ENCODE data around the gene NEGR1.
"Not testable (repeated sequence)": the region's sequence is repeated elsewhere in the genome, so short reads cannot be mapped to it uniquely, and the experiment has no call there.

Gene NEGR1

DNA sequence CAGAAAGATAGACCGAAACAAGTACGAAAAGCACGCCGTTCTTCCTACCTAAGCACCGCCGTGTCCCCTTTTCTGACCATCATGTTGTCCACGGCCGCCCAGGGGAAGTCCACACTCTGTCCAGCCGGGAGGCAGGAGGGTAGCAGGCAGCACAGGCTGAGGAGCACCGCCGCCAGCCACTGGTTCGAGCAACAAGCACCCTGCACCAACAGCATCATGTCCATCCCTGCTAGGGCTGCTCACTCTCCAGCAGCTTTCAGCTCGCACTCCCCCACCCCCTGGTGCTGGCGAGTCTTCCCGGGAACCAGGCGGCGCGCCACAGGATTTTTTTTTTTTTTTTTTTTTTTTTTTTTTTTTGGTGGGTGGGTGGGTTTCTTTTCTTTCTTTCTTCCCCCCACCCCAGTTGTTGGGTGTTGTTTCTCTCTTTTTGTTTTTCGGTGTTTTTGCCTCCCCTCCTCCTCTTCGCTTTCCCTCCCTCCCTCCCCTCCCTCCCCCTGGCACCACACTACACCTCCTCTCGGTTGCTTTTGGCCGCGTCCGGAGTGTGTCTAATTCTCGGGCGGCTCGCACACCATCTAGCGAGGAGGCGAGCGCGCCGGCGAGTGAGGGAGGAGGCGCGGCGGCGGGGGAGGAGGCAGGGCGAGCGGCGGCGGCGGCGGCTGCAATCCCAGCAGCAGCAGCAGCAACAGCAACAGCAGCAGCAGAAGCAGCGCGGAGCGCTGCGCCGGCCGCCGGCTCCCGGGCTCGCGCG lies at the start of gene NEGR1:
Gene NEGR1, minus strand, starts transcription at position 269 of the 751 bp plus-strand sequence.
- DNase-seq, result no peak

DNA sequence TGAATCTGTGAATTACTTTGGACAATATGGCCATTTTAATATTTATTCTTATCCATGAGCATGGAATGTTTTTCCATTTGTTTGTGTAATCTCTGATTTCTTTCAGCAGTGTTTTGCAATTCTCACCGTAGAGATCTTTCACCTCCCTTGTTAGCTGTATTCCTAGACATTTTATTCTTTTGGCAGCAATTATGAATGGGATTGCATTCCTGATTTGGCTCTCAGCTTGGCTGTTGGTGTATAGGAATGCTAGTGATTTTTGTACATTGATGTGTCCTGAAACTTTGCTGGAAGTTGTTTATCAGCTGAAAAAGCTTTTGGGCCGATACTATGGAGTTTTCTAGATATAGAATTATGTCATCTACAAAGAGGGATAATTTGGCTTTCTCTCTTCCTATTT lies 44.2 kb upstream of the NEGR1 start:
- DNase-seq, result no peak

DNA sequence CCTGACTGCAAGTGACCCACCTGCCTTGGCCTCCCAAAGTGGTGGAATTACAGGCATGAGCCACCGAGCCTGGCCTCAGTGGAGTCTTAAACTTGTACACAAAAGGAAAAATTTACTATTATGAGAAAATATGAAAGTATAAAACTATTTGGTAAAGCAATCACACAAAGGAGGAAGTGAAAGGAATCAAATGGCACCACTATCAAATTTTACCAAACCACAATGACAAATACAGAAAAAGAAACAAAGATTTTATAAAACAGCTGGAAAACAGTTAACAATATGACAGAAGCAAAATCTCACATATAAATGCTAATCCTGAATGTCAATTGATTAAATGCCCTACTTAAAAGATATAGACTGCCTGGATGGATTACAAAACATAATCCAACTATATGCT lies 42.1 kb upstream of the NEGR1 start:
- no peak for DNase-seq

DNA sequence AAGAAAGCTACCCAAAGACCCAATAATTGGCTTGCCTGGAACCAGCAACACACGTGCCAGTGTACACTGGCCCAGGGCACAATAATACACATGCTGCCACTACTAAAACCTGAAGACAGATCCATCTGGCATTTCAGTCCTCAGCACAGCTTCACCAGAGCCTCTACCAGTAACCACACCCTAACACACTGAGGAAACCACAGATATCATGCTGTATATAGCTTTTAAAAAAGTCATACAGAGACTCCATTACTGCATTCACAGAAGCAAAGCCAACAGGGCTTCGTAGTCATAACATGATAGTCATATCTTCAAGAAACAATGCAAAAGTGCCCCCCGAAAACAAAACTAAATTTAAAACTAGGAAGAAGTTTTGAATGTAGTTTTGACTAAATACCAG lies 40.6 kb upstream of the NEGR1 start:
- no peak for DNase-seq

DNA sequence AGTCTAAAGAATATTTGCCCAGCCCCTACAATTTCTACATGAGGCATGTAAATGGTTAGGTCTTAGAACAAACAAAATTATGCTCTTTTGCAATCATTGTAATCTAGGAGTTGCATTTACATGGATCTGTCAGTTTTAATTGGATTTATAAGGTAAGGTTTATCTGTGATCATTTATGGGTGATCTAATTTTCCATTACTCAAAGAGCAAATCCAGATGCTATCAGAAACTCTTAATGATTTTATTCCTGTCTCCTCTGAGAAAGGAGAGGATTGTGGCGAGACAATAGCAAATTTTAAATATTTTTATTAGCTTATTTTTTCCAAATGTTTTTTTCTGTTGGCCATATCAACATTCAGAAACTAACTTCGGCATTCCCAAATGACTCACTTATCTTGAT lies 14.2 kb upstream of the NEGR1 start:
- no peak for DNase-seq

DNA sequence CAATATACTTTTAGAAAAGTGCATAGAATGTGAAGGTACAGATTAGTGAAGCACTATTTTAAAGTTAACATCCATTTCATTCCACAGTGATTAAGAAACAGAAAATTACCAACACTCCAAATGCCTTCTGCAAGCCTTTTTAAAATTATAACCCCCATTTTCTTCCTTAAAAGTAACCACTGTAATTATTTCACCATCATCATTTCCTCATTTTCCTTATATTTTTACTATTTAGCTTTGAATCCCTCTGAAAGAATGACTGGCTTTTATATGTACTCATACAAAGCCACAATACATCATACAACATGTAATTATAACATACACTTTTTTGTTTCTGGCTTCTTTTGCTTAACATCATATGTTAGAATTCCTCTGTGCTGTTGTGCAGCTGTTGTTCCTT lies 6.5 kb upstream of the NEGR1 start:
- DNase-seq, result no peak

DNA sequence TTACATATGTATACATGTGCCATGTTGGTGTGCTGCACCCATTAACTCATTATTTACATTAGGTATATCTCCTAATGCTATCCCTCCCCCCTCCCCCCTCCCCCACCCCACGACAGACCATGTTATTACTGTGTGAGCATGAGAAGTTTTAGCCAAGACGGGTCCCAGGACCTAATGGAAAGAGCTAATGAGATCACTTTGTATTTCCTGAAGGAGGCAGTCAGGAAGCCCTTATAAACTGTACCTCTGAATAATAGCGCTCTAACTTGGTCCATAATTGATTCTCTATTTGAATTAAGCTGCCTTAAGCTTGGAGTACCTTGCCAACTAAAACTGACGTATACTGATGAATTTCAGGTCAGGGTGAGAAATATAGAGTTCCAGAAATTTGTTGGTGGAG lies 4.1 kb upstream of the NEGR1 start:
- no peak for DNase-seq

DNA sequence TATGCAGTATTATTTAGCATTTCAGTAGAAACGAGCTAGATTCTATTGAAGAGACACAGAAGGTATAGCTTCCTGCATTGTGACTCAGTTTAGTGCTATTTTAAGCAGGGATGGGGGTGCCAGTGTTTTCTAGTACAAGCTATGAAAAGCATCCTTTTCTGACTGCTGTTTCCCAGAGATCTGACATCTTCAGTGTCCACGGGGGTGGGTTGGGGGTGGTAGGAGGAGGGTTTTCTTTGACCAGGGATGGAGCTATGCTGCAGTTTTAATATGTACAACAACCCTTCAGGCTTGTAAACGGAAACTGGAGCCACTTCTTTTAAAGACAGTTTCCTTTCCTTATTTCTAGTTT lies 2.7 kb upstream of the NEGR1 start:
- no peak for DNase-seq

DNA sequence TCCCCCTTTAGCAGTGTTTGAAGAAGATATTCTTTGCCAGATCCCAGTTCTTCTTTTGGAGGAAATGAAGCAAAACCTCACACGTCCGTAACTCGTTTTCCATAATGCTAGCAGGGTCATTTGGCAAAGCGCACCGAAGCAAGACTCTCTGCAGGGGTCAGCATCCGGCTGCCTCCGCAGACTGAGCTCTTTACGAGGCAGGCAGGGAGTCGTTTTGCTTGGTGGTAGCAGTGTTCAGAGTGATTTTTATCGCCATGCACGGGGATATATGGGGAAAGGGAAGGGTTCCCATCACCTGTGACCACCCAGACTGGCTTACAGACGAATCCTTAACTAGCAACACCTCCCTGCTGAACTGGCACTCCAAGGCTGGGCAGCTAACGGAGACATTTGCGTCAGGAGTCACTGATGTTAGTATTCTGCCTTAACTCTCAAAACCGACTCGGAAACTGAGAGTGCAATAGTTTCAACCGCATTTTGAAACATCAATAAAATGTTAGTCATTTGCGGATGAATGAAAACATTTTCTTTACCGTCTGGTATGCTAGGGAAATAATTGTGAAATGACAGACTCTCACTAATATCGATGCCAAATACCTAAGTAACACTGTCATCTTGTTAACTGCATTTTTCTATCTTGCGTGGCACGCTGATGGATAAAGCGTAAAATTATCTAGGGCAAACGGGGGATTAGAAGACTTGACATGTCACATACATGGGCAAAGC lies 2.2 kb upstream of the NEGR1 start:
- DNase-seq, result no peak

DNA sequence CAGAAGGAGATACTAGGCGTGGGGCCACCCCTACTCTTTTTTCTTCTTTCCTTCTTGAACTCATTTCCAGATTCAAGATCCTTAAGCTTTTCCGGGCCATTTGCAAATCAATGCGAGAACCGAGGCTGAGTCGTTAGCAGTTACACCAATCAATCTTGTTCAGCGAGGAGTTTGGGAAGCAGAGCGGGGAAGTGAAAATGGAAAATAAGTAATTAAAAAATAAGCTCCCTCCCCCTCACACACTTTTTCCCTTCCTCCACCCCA lies 1.7 kb upstream of the NEGR1 start:
- DNase-seq, result no peak

DNA sequence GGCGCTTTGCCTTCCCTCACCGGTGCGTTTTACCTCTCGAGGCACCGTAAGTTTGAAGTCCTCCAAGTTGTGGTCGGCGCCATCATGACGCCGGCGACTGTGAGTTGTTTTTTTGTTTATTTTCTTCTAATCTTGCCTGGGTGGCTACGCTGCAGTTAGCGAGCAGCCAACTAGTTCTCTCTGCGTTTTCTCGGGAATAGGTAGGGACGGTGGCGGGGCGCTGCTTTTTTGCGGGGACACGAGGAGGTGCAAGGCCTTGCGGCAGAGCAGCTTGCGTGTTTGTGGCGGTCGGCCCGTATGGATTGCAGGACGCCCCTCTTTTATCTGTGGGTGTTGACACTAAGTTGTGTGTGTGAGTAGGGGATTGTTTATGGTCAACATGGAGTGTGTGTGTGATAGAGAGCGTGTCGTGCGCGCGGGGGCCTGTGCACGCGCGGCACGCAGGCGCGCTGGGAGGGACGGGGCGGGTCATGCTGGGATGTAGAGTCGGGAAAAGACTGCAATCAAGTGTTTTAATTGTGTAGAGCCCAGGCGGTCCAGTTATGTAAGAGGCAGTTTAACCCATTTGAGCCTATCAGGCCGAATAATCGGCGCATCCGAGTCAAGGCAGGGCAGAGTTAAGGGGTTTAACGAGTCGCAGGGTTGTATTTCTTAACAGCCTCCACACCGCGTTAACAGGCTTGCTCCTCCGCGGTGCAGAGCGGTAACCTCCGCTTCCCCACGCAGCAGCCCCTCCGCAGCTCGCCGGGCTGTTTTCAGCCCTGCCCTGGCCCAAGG lies 1.2 kb upstream of the NEGR1 start:
- DNase-seq, result no peak

DNA sequence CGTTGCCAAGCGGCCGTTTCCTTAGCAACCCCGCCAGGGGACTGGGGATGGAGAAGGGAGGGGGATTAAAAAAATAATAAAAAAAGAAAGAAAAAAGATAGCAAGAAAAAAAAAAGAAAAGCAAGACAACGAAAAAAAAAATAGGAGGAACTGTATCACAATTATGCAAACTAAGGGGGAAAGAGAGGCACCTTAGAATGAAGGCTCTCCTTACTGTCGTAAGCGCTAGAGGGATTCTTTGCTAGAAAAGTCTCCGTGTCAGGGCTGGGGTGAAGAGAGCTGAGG lies 625 bp upstream of the NEGR1 start:
- DNase-seq, result no peak

DNA sequence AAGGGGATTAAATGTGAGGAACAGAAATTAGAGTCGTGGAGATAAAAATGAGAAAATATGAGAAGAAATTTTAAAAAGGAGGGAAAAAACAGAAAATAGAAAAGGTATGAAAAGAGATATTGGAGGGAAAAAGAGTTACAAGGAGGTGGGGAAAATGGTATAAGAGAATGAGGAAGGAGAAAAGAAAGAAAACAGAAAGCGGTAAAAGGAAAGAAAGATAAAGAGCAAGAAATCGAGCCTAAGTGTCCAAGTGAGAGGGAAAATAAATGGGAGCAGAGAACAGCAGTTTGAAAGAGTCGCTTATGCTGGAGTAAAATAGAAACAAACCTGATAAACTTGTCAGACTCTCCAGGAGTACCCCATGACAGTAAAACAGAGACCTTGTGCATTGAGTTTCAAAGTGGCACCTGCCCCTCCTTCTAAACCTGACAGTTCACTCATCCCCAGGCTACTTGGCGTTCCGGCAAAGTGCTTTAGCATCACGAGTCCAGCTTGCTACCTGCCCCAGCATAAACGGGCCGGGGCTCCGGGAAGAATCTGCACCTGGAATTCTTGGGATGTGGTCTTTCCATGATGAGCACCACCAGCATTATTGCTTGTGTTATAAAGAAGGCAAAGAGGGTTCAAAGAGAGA lies 585 bp downstream of the NEGR1 start:
- DNase-seq, result no peak

DNA sequence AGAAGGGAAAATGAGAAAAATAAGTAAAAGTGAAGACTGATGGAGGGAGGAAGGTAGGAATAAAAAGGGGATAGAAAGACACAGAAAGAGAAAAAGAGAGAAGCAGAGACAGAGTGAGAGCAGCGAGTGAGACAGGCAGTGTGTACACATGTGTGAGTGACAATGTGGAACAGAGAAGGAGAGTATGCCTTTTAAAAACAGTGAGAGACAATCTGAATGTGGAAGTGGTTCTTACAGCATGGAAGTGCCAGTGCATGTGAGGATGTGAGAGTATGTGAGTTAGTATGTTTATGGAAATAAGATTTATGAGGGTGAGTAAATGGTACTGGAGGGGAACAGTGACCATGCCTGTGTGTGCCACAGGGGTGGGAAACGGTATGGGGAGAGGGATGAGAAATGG lies 1.2 kb downstream of the NEGR1 start:
- DNase-seq, result no peak

DNA sequence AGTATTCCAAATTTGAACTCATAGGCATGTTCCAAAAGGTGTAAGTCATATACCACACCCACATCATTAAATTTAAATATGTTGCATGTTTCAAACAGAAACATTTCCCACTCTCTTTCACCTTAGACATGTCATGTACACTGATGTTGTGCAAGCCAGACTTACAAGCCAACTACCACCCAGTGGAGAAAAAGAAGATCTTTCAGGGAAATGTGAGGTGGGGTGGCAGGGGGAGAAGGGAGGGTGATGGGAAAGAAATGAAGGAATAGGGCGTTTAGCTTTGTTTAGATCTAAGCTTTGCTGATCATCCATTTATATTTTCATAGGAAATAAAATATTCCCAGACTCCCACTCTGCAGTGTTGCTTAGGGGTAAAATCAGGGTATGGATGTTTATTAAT lies 1.6 kb downstream of the NEGR1 start:
- no peak for DNase-seq

DNA sequence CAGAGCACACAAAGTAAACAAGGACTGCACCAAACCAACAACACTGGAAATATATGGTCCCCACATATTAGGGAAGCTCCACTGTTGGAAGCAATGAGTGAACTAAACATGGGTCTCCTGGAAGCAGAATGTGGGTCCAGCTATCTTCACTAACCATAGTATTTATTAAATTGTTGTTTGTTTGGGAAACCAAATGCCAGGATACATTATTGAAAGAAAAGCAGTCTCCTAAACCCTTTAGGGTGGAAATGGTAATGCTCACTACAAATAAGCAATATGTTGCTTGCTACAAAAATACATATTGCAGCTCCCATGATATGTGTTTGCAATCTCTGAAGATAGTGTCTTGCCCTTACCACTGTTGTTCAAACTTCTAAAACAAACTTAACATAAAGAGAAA lies 2.2 kb downstream of the NEGR1 start:
- DNase-seq, result no peak

DNA sequence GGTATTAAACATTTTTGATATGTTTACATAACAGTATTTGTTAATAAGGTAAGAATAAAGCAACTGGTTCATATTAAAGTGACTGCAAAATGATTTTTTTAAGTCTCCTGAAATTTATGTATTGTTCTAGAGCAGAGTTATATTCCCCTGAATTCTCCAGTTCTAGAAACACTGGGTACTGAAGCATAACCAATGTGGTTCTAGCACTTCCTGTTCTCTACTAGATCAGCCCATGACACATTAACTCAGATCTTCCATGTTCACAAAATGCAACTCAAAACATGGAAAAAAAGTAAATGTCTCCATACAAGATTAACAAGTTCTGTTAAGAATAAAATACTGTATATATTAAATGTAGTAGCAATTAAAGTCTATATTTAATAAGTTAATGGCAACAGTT lies 3.9 kb downstream of the NEGR1 start:
- DNase-seq, result no peak

DNA sequence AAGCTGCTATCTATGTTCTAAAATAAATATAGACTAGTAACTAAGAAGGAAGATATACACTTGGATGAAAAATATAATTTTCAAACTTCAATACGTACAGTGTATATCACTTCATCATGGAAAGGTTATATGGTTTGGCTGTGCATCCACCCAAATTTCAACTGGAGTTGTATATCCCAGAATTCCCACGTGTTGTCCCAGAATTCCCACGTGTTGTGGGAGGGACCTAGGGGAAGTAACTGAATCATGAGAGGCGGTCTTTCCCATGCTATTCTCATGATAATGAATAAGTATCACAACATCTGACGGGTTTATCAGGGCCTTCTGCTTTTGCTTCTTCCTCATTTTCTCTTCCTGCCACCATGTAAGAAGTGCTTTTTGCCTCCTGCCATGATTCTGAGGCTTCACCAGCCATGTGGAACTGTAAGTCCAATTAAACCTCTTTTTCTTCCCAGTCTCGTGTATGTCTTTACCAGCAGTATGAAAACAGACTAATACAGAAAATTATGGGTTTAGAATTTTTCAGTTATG lies 10.7 kb downstream of the NEGR1 start:
- DNase-seq, result no peak

DNA sequence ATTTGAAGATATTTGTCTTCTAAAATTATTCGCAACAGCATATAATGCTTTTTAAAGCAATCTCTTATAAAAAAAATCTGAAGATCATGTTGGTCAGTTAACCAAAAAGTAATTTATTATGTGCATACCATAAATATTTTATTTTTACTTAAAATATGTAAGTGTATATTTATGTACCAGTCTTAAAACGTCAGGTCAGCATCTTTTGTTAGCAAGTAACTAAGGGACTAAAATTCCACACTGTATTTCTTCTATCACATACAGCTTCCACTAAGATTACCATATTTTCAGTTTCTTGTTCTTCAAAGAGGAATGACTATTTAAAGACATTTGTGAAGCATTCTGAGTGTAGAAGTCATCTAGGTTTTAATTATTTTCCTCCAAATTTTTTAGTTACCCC lies 19.6 kb downstream of the NEGR1 start:
- no peak for DNase-seq

DNA sequence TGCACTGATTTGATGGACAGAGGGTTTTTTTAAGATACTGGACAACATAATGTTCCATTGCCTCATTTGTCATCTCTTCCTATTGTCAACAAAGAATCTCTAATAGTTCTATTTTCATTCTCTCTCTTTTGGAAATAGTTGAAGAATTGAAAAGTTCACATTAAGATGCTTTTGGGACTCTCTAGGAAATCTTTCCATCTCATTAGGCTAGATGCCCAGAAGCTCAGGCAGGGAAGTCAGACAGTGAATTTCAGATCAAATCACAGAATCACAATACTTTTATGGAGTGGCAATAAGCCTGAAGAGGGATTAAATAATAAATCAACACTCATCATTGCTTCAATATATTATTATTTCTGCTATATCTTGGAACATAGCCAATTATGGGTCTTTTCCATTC lies 29.2 kb downstream of the NEGR1 start:
- DNase-seq, result no peak

DNA sequence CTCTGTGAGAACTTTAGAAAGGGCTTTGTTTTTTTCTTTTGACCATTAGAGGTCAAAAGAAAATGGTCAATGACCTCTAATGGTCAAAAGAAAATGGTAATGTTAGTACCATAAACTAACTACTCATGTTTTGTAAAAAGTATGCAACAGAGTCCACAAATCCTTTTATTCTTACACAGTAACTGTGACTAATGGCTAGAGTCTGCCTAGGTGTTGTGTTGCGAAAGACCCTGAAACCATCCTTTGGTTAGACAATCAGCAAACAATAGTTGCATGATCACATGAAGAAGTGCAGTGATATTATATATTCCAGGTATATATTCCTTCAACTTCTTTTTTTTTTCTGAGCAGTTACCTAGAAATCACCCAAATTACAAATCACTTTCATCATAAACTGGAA lies 40.9 kb downstream of the NEGR1 start:
- no peak for DNase-seq

DNA sequence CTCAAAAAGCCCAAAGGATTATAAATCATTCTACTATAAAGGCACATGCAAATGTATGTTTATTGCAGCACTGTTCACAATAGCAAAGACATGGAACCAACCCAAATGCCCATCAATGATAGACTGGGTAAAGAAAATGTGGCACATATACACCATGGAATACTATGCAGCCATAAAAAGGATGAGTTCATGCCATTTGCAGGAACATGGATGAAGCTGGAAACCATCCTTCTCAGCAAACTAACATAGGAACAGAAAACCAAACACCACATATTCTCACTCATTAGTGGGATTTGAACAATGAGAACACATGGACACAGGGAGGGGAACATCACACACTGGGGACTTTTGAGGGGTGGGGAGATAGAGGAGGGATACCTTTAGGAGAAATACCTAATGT lies 46.4 kb downstream of the NEGR1 start:
- DNase-seq, result not testable (repeated sequence)

DNA sequence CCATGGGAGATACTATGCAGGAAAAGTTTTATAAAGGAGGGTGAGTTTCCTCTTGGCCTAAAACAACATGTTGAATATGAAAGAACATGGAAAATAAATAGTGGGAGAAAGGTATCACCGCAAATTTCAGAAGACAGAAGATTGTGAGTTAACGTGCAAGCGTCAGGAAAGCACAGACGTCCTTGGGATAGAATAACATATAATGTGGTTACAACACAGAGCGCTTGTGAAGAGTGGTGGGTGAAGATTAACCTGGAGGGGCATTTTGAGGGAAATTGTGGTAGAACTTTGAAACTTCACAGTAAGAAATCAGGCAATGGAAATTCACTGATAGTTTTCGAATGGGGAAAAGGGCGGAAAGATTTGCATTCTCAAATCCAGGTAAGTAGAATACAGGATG lies 47.3 kb downstream of the NEGR1 start:
- no peak for DNase-seq

DNA sequence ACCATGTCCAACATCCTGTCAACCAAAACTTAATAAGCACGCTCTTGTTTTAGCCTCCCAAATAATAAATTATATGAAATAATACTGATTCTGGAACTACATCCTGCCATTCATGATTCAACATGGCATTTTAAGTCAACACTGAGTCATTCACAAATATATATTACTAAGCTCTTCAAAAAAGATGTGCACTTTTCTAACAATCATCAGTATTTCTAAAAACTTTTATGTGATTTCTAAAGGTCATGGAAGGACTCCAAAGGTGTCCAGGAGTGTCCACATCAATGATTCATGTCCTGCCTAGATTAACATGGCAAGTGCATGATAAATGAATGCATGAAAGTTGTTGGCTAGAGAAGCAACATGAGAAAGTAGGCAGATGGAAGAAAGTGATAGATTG lies 51.6 kb downstream of the NEGR1 start:
- DNase-seq, result no peak
